ENCODE results near the gene PTPRC.

DNA sequence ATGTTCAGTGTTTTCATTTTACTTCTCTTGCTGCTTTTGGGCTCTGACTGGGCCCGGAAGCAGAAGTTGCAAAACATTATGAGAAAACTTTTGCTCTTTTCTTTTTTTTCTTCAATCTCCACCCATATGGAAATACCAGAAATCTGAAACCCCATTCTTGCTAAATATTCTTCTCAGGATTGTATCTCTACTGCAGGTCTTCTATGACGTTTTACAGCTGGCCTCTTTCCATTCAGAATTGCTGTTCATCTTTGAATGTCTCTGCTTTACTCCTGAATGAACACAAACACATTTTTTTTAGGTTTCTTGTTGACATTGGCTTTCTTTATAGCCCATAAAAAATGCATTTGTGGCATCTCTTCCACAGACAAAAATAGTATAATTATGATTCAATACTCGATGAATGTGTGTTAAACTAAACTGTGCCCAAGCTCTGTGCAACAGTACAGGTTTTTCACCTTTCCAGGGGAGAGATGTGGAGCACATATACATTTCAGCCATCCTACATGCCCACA is 18.8 kb downstream of the PTPRC start:
- TF ChIP-seq, protein P1, sequence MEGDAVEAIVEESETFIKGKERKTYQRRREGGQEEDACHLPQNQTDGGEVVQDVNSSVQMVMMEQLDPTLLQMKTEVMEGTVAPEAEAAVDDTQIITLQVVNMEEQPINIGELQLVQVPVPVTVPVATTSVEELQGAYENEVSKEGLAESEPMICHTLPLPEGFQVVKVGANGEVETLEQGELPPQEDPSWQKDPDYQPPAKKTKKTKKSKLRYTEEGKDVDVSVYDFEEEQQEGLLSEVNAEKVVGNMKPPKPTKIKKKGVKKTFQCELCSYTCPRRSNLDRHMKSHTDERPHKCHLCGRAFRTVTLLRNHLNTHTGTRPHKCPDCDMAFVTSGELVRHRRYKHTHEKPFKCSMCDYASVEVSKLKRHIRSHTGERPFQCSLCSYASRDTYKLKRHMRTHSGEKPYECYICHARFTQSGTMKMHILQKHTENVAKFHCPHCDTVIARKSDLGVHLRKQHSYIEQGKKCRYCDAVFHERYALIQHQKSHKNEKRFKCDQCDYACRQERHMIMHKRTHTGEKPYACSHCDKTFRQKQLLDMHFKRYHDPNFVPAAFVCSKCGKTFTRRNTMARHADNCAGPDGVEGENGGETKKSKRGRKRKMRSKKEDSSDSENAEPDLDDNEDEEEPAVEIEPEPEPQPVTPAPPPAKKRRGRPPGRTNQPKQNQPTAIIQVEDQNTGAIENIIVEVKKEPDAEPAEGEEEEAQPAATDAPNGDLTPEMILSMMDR (IDR thresholded peaks at IDR 0.05; ENCODE audit: low read length), result no peak
- no peak for TF ChIP-seq EZH2 (IDR thresholded peaks at IDR 0.05; ENCODE audit: borderline replicate concordance, low read length)

All from OCI-LY1 (cell line).